GM21390 (cell line): ENCODE results near the gene SLC16A9.
A peak's percentile ranks its signal among the peaks of the same experiment; 100 is the strongest.
"Not testable (repeated sequence)": the region's sequence is repeated elsewhere in the genome, so short reads cannot be mapped to it uniquely, and the experiment has no call there.

ENCODE experiments used
- ATAC-seq: cut with Tn5 transposase; IDR thresholded peaks from one replicate; pipeline ENCODE4 v1.9.1; 2021; ENCODE audit not compliant: unreplicated experiment

SLC16A9 gene

GRCh38 chr10:59677253-59677831, 32.3 kb downstream of the SLC16A9 start:
- ATAC-seq = no peak

DNA sequence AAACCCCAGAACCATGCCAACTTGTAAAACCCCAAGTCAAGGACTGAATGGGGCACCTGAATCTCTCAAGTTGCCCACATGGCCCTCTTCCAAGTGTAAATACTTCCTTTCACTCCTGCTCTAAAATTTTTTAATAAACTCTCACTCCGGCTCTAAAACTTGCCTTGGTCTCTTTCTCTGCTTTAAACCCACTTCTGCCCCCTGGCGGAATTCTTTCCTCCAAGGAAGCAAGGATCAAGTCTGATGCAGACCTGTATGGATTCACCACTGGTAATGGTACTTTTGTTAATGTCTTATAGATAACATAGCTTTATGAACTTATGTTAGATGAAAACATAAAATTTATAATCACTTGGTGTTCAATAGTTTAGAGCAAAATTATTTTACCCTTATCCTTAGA, 33.8 kb downstream of the SLC16A9 start:
- no peak for ATAC-seq

GRCh38 chr10:59674215-59674836, 35.3 kb downstream of the SLC16A9 start:
- ATAC-seq = no peak

DNA sequence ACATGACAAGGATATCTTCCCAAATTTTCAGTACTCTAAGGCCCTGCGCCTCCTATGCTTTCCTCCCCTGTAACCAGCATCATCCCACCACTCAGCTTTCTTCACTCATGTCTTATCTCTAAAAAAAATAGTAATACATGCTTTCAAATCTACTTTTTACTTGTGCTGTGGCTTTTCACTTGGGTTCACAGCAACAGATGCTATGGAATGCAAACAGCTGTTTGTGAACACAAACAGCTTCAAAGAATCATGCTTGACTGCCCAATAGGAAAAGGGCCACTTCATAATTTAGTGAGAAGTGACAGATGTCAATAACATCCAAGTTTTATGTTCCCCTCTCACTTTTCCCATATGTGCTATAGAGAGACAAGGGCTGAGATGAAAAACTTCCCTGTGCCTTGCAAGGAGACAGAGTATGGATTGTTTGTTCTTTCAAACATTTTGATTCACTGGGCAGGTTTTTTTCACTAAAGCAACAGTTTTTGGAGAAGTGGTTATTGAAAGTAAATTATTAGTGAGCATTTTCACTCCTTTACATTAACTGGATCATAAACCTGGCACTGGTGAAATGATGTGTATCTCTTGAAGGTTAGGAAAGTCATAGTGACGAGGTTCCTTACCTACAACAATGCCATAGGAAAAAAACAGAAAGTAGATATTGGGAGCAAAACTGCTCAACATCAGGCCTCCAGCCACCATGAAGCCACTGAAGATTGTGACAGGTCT, 37.3 kb downstream of the SLC16A9 start:
- ATAC-seq = peak; percentile 51

GRCh38 chr10:59670269-59670668, 39.4 kb downstream of the SLC16A9 start:
- ATAC-seq = no peak

DNA sequence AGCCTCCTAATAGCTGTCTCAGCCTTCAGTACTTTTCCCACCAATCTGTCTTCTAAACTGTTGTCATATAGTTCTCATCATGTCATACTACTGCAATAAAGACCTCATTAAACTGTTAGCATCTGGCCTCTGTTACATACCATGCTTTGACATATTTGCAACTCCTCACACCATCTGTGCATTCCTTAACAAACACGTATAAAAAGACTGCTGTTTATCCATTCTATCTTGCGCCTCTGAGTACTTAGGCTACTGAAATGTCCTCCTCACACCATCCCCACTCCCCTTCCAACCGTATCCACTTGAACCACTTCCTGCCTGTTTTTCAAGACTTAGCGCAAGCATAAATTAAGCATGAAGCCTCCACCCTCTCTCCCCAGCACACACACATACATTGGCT, 41.6 kb downstream of the SLC16A9 start:
- no peak for ATAC-seq

- ATAC-seq = no peak
Observed at GRCh38 chr10:59666310-59666709, 43.3 kb downstream of the SLC16A9 start.

DNA sequence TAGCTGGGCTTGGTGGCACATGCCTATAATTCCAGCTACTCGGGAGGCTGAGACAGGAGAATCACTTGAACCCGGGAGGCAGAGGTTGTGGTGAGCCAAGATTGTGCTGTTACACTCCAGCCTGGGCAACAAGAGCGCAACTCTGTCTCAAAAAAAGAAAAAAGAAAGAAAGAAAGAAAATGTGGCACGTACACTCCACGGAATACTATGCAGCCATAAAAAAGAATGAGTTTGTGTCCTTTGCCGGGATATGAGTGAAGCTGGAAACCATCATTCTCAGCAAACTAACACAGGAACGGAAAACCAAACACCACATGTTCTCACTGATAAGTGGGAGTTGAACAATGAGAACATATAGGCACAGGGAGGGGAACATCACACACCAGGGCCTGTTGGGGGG, 46.4 kb downstream of the SLC16A9 start:
- ATAC-seq = not testable (repeated sequence)

- ATAC-seq = no peak
Observed at GRCh38 chr10:59657724-59658123, 51.9 kb downstream of the SLC16A9 start.

DNA sequence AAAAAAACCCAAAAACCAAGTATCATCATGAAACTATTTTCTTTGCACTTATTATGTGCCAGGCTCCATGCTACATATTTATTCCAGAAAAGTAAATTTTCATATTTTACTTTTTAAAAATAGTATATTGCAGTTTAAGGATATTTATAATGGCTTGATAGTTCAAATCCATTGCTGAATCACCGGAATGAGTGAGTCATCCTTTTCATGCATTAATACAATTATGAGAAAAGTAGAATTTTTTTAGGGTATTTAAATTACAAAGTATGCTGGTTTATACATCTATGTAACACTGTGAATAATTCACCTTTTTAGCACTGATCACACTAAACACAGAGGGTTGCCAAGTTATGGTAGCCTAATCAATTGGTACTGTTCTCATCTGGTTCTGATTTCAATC, 54.3 kb downstream of the SLC16A9 start:
- no peak for ATAC-seq

DNA sequence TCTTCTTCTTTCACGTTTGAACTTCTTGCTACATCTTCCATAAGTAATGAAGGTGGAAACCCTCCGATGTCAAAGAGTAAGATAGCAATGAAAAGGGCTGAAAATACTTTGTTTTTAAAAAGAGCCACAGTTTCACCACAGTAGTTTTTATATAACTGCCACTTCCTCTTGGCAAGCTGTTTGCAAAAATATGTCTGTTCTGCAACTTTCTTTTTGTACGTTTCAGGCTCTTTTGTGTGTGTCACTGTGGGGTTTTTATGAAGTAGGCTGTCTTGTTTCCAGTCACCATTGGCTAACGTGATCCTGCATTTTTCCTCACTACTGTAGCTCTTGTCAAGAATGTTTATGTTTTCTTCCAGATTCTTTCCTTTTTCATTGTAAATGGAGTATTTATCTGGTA, 55.6 kb downstream of the SLC16A9 start:
- ATAC-seq = no peak

- ATAC-seq = no peak
Observed at GRCh38 chr10:59651902-59652301, 57.7 kb downstream of the SLC16A9 start.

DNA sequence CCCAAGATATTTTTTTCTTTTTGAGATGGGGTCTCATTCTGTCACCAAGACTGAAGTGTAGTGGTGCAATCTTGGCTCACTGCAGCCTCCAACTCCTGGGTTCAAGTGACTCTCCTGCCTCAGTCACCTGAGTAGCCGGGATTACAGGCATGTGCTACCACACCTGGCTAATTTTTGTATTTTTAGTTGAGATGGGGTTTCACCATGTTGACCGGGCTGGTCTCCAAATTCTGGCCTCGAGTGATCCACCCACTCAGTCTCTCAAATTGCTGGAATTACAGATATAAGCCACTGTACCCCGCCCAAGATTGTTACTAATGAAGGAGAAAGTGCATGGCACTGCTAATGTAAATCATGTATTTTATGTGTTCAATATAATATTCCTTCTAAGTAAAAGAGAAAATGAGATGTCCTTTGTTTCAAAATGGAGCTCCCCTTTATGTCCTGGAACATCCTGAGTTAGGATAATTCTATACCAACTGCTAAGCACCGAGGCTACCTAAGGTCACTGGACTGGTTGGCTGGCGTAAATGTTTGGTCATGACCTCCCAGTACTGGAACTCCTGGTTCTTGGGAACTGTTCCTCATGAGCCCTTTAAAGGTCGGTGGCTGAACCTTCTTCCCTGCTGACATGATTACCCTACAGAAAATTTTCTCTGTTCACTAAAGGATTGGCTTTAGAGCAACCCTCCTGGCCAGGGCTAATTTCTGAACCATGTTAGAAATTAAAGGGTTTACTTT, 59.9 kb downstream of the SLC16A9 start:
- ATAC-seq = no peak

GRCh38 chr10:59648711-59649201, 60.9 kb downstream of the SLC16A9 start:
- ATAC-seq = no peak

GRCh38 chr10:59644841-59645240, 64.8 kb downstream of the SLC16A9 start:
- no peak for ATAC-seq

DNA sequence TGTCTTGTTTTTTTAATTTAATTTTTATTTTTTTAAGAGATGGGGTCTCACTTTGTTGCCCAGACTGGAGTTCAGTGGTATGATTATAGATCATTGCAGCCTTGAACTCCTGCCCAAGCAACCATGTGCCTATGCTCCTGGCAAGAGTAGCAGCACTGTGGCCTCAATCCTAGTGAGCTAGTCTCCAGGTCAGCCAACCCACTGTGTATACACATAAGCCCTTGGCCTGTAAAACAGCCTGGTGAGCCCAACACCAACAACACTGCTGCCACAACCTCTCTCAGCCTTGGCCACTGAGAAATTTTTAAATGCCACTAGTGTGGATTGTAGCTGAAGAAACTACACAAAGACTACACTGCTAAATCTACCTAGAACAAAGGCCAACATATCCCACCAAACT, 68.0 kb downstream of the SLC16A9 start:
- ATAC-seq = not testable (repeated sequence)

- ATAC-seq = no peak
Observed at GRCh38 chr10:59635502-59636290, 74.0 kb downstream of the SLC16A9 start.

DNA sequence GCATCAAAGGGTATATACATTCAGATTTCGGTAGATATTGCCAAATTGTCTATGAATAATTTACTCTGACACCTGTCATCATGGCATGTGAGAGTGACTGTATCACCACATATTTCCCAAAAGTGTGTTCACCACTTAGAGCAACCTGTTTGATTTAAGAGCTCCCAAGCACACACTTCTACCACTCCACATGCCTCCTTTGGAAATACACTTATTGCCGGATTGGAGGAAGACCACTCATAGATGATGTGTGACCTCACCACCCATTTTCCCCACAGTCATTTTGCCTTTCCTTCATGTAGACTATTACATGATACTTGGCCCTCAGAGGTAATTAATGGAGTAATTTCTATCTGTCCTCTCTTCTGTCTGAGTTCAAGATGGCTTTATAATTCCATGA, 75.5 kb downstream of the SLC16A9 start:
- ATAC-seq = no peak

DNA sequence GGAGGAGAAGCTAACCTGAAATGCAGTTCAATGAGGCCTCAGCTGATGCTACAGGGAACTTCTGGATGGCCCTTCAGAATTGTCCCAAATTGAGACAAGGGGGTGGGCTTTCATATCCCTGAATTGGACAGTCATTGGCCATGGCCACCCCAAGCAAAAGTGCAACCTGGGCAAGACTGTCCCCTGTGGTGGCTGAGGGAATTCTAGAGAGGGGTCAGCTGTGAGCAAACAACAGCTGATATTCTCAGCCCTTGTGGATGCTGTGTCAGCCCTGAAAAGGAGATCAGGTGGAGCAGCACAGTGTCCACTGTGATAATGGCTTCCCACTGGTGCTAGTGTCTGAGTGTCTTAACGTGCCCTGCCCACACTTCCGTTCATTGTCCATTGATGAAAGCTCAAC, 76.6 kb downstream of the SLC16A9 start:
- ATAC-seq = no peak

DNA sequence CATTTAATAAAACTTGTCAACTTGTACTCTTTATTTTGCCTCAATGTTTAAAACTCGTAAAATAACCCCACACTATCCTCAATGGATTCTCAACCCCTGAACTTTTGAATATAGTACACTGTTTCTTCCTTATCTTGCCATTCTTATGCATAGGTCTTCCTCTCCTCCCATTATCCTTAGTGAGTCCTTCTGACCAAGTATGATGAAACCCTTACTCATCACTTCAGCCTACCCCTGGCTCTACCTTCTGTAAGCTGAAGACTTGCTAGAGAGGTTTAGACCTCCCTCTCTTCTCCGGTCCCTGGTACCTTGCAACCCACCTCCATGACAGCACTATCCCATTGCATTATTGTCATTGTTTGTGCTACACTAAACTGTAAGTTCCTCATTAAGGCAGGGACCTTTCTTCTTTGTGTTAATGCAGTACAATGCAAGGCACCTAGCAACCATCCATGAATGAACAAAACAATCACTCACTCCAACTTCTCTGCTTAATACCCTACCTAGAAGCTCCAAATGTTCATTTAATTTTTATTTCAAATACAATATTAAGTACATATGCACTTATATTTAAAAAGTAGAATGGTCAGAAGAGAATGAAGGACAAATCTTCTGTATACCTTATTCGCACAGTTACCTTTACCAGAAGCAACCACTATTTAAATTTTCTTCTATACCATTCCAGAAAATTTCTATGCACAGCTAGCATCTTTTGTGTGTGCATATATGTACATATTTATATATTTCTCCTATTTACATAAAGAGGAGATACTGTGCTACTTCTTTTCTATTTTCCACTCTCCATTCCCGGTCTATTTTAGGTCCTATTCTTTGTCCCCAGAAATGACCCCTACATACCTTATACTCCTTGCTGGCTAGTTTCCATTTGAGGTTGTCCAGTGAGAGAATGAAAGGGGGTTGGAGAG, 77.5 kb downstream of the SLC16A9 start:
- no peak for ATAC-seq
